RWPE2 (cell line): ENCODE data around the gene SOX13.

Source experiments
- ATAC-seq: fragments of 200-7000 bp; cut with Tn5 transposase; 3 replicates; pipeline ENCODE4 v1.9.1; 2021; ENCODE audit warnings: low read depth
- DNase-seq: peaks from one replicate; pipeline ENCODE4 v3.0.0-alpha.2; 2020; ENCODE audit warnings: low spot score
- H3K27ac ChIP-seq: fragments of 450-650 bp; 2 replicates; pipeline ENCODE4 v1.5.1; 2017; ENCODE audit warnings: mild to moderate bottlenecking; ENCODE audit not compliant: poor library complexity, severe bottlenecking
- H3K27me3 ChIP-seq: fragments of 250-450 bp; sonication (Bioruptor Pico); 2 replicates; pipeline ENCODE4 v1.5.1; 2021; ENCODE audit warnings: mild to moderate bottlenecking, moderate library complexity; ENCODE audit not compliant: insufficient read depth, poor library complexity, severe bottlenecking
- H3K36me3 ChIP-seq: fragments of 250-450 bp; sonication (Bioruptor Pico); 2 replicates; pipeline ENCODE4 v1.5.1; 2020; ENCODE audit warnings: low read depth, mild to moderate bottlenecking, moderate library complexity
- H3K4me1 ChIP-seq: fragments of 250-450 bp; sonication (Bioruptor Pico); 2 replicates; pipeline ENCODE4 v1.5.1; 2021; ENCODE audit warnings: mild to moderate bottlenecking, moderate library complexity; ENCODE audit not compliant: insufficient read depth, poor library complexity, severe bottlenecking
- H3K4me3 ChIP-seq: fragments of 250-450 bp; sonication (Bioruptor Pico); 2 replicates; pipeline ENCODE4 v1.5.1; 2021; ENCODE audit warnings: mild to moderate bottlenecking, moderate library complexity; ENCODE audit not compliant: severe bottlenecking
- H3K9me3 ChIP-seq: fragments of 250-450 bp; sonication (Bioruptor Pico); 2 replicates; pipeline ENCODE4 v1.5.1; 2021; ENCODE audit warnings: mild to moderate bottlenecking, moderate library complexity; ENCODE audit not compliant: severe bottlenecking
- CTCF ChIP-seq: fragments of 450-650 bp; IDR thresholded peaks from one replicate; pipeline ENCODE4 v1.5.1; 2017; ENCODE audit warnings: mild to moderate bottlenecking, moderate library complexity; ENCODE audit not compliant: poor library complexity, severe bottlenecking

Gene SOX13

DNA sequence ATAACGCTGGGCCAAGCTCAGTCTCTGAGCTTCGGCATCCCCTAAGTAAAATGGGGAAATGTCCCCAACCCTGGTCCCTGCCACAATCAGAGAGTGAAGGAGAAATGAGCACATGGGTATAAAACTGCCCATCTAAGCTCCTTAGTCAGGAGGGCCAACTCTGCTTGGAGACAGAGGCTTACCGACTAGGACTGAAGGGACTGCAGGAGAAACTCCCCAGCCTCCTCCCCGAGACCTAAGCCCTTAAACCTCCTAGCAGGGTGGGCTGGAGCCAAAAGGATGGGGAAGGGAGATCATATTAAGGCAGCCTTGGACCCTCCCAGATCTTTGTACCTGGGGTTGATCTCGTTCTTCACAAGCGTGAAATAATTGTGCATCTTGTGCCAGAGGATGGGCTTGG, 73.4 kb downstream of the SOX13 start:
- no peak for DNase-seq
- H3K27ac ChIP-seq = no peak overlapping the region
- no peak overlapping the region for H3K4me3 ChIP-seq
- no peak for TF ChIP-seq CTCF
- H3K36me3 ChIP-seq = no peaks in the 10 kb centered on the region
- no peaks in the 10 kb centered on the region for H3K9me3 ChIP-seq
- no peaks in the 10 kb centered on the region for H3K4me1 ChIP-seq
- ATAC-seq = no peak
- H3K27me3 ChIP-seq = no peaks in the 10 kb centered on the region

GRCh38 chr1:204146965-204147364, 74.0 kb downstream of the SOX13 start:
- Histone ChIP-seq H3K36me3 (no peaks in the 10 kb centered on the region), H3K27ac (no peak overlapping the region), H3K4me3 (no peak overlapping the region), H3K27me3 (no peaks in the 10 kb centered on the region), H3K9me3 (no peaks in the 10 kb centered on the region), H3K4me1 (no peaks in the 10 kb centered on the region)
- TF ChIP-seq CTCF = no peak
- no peak for DNase-seq
- no peak for ATAC-seq

DNA sequence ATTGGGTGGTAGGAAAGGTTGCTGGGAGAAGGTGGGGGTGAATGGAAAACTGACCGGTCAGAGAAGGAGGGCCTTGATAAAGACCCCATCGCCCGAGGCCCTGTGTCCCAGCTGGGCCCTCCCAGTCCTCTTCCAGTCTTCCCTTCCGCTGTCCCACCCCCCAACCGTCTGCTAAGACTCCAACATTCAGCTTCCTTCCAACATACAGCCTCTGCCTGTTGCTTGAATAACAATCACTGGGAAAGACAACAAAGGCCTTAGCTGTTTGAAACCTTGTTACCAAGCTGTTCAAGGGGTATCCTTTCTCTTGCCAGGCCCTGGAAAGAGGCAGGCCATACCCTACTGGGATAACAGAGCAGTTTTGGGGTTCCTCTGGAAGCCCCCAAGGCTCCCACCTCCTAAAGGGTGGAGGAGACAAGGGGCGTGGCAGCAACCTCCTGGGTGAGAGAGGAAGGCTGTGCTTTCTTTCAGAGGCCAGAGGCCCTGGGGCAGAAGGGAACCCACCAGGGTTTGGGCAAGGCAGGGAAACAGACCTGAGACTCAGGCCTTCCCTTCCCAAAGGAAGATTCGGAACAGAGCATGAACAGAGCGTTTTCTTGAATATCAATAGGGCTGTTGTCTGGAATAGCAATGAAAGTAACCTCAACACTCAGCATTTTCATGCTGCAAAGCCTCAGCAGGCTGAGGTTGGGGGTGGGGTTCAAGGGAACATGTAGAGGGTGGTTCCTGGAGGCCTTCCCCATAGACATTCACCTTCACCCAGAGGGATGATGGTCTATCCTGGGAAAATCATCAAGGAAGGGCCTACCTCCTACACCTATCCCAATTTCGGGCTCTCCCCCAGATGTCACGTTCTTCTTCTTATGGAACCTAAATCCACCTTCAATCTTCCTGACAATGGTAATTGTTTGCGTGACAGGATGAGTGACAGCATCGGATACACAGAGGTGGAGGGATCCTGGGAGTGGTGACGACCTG, 74.8 kb downstream of the SOX13 start:
- Histone ChIP-seq H3K4me3 (no peak overlapping the region), H3K36me3 (no peaks in the 10 kb centered on the region)

GRCh38 chr1:204149107-204149506, 76.2 kb downstream of the SOX13 start:
- Histone ChIP-seq H3K9me3 (no peaks in the 10 kb centered on the region), H3K4me1 (no peaks in the 10 kb centered on the region), H3K27me3 (no peaks in the 10 kb centered on the region), H3K36me3 (no peaks in the 10 kb centered on the region), H3K27ac (no peak overlapping the region), H3K4me3 (no peak overlapping the region)
- DNase-seq (no peak), ATAC-seq (no peak)
- TF ChIP-seq CTCF = no peak

More for the DNA sequence above, 74.8 kb downstream of the SOX13 start:
- Histone ChIP-seq H3K27me3 (no peaks in the 10 kb centered on the region), H3K9me3 (no peaks in the 10 kb centered on the region), H3K4me1 (no peaks in the 10 kb centered on the region), H3K27ac (no peak overlapping the region)
- TF ChIP-seq CTCF = no peak
- no peak for DNase-seq
- no peak for ATAC-seq
